NCI-H2227 treated with DMSO at 0.1 percent for 48 hours (cell line): ENCODE measurements around the gene ISG20L2.
A peak's percentile ranks its signal among the peaks of the same experiment; 100 is the strongest.

Source experiments
- DNase-seq: peaks from one replicate; lab custom pipeline; 2025; lab: John Stamatoyannopoulos, UW

ISG20L2 gene

DNA sequence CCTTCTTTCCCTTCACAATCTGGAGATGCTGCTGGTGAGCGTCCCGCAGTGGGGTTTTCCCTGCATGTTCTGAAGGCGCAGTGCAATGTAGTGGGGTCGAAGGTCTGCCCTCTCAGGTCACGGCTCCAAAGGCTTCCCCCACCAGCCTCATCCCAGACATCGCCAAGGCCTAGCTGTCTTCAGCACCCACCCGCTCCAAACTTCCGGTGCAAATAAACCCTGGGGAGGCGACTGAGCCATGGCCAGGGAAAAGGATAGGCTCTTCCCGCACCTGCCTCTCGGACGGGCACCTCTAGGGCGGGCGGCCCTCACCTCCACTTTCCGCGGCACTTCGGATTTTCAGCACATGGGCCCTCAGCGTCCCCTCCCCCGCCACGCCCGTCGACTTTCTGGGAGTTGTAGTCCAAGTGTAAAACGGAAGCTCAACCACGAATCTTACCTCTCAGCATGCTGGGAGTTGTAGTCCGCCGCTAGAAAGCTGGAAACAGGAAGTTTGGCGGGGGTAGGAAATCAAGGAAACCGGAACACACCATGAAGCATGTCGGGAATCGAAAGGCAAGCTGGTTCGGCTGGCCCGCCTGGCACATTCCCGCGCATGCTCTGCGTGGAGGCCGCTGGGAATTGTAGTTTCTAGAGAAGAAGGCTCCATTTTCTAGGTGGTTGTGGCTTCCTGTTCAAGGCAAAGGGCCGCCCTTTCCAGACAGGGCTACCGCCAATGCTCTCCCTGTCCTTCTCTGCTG, 12.3 kb upstream of the ISG20L2 start, which contains the start of gene MRPL24:
Gene MRPL24 (minus strand): TSS at position 348 of the 740 bp plus-strand sequence. CDS start 2,384 bp downstream, outside the sequence.
- DNase-seq = peak; percentile 99

DNA sequence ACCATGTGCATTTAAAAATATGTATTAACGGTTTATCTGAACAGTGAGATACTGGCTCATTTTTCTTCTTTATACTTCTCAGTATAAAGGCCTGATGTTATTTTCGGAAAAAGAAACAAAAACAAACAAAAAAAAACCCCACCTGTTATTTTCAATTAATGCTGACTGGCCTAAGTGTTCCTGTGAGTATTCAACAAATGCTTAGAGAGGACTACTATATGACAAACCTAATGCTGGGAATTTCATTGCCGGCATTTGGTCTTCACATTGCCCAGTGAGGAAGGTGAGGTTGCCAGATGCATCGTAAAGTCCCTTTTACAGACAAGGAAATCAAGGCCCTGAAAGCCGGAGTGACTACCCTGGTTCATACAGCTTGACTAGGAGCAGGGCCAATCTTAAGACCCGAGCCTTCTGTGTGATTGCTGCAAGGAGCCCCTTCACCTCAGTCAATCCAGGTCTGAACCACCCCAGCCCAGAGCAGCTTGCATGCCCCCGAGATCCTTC, 11.7 kb upstream of the ISG20L2 start:
- DNase-seq = no peak

DNA sequence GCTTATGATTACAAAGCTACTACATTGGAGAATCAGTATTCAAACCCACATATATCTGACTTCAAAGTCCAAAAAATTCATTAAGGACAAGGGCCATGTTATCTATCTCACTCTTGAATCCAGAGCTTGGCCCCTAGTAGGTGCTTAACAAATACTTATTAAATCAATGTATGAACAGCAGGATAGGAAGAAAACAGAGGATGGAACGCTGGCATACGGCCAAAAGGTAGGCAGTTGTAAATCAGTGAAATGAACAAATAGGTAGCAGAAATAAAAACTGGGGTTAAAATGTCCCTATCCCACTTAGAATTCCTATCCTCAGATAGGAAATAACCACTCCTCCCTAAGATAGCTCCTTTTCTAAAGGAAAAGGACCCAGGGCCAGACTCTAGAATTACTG, 10.3 kb upstream of the ISG20L2 start:
- no peak for DNase-seq

DNA sequence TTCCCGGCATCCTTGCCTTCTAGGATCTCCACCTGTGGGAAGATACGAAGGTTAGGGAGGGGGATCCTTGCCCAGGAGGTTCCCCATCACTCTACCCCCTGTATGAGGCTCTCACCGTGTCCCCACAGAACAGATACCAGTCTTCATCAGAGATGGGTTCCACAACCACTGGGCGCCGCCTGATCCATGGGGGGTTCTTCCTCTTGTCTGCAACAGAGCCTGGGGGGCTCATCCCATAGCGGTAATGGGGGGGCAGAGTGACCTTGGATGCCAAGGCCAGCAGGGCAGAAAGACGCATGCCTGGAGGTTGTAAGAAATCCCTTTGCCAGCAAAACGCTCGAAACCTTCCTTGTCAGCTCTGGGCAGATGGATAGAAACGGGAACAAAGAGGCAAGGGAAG, 9.8 kb upstream of the ISG20L2 start:
- no peak for DNase-seq

DNA sequence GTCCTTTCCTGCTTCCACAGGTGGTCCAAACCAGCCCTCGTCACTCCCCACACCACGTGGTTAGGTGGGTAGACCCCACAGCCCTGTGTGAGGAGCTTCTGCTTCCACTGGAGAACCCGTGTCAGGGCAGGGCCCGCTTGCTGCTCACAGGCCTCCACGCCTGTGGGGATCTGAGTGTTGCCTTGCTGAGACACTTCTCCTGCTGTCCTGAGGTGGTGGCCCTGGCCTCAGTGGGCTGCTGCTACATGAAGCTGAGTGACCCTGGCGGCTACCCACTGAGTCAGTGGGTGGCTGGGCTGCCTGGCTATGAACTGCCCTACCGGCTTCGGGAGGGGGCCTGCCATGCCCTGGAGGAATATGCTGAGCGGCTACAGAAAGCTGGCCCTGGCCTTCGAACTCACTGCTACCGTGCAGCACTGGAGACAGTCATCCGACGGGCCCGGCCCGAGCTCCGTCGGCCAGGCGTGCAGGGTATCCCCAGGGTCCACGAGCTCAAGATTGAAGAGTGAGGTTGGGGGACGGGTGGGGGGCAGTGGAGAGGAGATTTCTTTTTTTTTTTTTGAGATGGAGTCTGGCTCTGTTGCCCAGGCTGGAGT, 5.5 kb upstream of the ISG20L2 start:
- DNase-seq = no peak

DNA sequence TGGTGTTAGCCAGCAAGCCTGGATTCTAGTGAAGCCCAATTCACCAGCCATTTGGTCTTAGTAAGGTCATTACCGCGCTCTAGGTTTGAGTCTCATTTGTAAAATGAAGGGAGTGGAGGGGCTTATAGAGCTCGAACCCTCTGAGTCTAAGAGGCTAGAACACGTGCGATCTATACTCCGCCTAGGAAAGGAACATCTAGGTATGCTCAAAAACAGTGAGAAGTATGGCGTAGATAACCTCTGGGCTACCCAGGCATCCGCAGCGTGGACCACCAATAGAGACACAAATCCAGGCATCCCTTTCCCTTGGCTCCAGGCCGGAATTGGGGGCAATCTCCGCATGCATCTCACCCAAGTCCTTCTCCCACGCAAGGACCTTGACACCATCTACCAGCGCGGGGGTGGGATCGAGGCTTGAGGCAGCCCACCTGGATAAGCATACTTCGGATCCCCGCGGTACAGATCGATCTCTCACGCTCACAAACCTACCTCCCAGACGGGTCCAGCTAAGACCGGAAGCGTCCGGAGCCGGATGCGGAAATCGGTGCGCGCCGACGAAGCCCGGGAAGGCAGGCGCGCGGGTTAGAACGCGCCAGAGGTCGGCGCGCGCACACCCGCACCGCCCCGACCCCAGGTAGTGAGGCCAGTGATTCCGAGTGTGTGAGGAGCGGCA, 504 bp downstream of the ISG20L2 start, which contains the start of gene METTL25B:
Gene METTL25B (plus strand): TSS at position 544 of the 673 bp plus-strand sequence. CDS start 636 bp downstream, outside the sequence.
- no peak for DNase-seq

DNA sequence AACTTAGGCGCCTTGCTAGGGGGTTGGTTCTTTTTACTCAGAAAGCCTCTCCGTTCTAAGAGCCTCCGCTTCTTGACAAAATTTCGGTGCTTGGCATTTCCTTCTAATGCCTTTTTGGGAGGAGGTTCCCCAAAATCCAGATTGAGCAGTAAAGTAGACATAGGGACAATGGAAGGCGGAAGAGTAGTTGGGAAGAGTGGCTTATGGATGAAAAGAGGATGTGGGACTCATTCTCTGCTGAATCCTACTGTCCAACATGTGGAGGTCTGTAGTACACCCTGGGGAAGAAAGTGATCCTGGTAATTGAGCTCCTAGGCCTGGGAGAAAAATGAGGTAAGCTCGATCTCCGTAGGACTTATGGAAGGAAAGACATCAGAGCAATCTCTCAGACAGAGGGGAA, 1.1 kb downstream of the ISG20L2 start:
- DNase-seq = no peak

DNA sequence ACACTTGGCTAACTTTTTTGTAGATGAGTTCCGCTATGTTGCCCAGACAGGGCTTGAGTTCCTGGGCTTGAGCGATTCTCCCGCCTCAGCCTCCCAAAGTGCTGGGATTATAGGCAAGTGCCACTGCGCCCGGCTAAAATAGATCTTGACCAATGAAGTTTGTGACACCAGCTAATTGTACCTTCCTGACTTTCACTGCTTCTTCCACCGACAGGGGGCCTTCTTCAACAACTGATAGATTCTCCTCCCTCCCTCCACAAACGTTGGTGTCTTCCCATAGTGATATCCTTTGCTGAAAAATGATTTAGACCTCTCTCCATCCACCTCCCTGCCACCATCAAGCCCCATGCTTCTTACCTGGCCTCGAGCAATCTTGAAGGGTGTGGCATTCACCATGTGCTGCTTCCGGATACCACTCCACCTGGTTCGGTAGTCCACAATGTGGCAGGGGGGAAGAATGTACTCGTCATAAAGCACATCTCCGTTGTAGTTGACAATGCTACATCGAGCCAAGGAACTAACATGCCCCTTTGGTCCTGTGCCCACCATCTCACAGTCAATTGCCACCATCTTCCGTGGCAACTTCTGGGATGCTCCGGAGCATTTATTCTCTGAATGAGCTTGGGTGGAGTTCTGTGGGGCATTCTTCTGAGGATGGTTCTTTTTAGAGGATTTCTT, 1.9 kb downstream of the ISG20L2 start:
- DNase-seq = peak; percentile 47

DNA sequence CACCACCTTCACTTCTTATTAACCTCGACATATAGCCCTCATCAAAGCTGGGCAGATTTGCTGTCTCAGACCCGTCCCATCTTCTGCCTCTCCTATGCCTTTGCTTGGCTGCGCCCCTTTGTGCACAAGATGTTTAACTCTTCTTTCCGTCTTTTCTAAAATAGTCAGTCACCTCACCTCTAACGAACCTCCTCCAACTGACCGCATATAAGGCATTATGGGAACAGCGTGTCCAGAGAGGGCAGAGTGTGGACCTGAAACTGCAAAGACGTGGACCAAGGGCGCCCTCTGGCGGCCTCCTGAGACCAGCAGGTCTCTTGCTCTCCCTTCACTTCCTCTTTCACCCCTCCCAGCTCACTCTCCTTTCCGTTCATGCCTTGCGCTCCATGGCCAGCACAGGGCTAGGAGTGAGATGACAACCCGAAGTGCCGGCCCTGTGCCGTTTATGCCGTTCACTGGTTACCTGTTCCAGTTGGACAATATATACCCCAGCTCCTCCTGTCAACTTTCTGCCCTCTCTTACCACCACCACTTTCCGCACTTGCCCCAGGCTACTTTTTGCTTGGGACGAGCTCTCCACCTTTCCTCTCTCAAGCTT, 2.8 kb downstream of the ISG20L2 start:
- DNase-seq = peak; percentile 89

DNA sequence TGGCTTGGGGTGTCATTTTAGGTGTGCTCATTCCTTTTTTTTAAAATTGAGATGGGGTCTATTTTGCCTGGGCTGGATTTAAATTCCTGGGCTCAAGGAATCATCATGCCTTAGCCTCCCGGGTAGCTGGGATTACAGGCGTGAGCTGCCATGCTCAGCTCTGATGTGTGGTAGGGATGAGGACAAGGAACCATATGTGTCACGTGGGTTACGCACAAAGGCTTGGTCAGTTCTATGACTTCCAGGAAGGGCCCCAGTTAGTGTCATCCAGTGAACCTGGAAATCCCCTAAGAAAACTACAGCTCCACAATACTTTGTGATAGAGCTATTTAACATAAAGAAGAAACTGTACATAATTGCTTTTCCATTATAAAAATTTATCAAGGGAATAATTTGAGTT, 7.0 kb downstream of the ISG20L2 start:
- no peak for DNase-seq

DNA sequence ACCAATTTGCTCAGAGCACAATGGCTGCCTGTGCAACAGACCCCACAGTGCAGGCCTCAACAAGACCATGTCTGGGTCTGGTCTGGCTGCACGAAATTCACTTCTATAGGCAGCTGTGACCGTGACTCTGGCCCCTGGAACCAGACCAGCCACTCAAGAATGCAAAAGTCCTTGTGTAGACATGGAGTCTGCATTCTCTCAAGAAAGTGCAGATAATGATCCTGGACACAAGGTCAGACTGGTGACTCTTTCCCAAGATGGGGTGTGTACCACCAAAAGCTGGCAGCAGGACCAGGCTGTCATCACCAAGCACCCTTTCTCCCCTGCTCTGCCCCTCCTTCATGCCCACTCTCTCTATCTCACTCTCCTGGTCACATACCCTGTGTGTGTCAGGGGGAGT, 7.4 kb downstream of the ISG20L2 start:
- DNase-seq = no peak

DNA sequence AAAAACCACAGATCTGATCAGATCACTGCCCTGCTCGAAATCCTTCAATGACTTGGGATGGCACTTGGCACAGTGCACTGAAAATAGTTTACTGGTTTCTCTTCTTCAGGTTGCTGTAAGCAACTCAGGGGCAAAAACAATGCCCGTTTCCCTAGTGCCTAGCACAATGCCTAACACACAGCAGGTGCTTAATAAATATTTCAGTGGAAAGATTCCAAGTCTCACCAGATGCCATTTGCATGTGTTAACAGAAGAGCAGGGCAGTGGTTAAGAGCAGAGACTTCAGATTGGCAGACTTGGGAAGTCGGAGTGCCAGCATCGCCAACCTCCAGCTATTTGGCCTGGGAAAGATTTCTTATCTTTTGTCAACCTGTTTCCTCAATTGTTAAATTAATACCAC, 11.2 kb downstream of the ISG20L2 start:
- no peak for DNase-seq

DNA sequence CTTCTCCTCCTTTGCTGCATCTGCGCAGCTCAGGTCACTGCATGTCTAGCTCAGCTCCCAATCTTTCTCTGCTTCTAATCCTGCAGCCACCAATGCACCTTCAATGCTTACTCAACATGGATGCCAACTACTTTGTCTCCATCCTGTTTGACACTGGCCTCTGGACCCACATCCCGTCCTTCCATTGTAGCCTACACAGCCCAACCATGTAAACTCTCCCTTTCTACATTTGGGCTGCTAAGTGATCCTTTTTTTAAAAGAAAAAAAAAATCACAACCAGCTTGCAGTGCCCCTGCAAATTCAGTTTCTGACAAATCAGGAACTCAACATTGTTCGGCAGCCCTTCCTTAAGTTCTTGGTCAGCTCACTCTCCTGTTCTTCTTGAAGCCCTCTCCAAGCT, 13.7 kb downstream of the ISG20L2 start:
- no peak for DNase-seq

DNA sequence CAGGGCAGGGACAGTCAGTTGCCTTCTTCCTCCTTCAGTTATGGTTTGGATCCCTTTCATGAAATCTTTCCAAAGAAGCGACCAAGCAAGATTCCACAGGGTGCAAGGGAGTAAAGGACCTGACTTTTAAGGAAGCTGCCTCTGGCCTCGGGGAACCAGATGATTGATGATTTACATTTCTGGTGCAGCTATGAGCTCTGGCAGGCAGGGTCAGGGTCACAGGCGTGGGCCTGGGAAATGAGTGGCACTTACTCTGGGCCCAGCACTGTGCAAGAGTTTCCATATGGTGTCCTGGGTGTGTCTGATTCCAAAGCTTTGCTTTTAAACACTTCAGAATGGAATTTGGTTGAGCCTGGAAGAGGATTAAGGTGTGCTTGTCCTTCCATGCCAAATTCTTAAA, 15.9 kb downstream of the ISG20L2 start:
- DNase-seq = no peak

DNA sequence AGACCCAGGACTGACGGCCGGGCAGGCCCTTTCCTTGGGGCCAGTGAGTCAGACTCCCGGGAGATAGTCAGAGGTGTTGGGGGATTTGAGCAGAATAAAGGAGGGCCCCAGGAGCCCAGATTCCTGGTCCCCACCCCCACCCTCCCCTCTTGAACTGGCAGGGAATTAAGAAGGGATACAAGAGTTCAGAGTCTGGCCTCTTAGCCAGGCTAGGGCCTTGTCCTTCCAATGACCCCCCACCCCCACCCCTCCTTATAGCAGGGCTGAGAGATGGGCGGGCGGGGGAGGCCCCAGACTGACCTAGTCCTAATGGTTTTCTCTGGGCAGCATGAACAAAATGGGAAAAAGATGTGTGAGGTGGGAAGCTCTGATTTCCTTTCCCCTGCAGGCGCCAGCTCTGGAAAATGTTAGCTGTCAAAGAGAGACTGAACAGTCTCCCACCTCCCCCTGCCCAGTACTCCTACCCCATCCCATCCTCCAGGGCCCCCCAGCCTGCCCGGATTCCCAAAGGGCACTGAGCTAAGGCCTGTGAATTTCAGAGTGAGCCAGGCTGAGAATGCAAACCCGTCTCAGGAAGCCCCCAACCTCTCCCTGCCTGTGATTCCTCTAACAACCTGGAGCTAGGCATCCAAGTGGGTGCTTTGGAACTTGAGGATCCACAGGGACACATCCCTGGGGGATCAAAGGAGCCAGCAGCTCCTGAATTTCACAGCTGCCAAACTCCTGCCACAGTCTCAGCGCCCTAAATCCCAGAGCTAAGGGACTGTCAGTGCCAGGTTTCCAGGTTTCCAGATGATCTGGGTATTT, 17.4 kb downstream of the ISG20L2 start:
- DNase-seq = no peak

DNA sequence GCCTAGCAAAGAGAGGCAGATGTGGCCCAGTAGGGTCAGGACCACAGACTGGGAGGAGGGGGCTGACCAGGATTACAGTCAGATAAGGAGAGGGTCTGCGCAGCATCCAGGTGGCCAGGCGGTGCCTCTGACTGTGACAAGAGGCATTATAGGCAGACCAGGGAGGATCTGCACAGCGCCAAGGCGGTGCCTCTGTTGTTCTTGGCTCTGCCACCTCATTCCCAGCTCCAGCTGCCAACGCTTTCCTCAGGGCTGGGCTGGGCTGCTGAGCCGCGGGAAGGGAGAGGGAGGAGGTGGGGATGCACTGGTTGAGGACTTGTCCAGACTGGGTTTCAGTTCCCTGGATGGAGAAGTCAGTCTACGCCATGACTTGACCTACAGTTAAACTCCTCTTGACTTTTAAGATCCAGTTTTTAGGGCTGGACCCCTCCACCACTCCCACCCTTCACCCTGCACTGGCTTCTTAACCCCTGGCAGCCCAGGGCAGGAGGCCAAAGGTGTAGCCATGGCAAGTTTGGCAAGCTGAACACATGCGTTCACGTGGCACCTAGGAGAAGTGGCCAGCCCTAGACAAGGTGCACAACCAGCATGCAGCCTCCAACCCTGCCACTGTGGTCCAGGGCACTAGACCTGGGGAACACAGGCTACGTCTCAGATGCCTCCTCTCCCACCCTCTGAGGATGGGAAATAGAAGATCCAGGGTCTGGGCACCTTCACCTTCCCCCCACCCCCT, 18.6 kb downstream of the ISG20L2 start:
- peak; percentile 21 for DNase-seq

DNA sequence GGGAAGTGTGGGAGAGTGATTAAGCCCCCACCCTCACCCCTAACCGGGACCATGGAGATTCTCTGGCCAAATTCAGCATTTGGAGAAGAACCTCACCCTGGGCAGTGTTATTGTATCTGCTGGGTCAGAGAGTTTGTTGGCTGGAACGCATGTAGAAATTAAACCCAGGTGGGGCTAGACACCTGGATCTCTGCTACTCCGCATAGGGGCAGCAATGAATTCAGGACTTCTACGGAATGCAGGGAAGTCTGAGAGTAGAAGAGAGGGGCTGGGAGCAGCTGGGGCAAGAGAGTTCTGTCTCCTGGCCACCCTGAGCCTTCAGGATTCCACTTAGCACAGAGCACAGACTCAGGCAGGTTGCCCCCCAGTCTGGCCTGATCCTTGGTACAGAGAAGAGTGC, 19.5 kb downstream of the ISG20L2 start:
- DNase-seq = no peak

DNA sequence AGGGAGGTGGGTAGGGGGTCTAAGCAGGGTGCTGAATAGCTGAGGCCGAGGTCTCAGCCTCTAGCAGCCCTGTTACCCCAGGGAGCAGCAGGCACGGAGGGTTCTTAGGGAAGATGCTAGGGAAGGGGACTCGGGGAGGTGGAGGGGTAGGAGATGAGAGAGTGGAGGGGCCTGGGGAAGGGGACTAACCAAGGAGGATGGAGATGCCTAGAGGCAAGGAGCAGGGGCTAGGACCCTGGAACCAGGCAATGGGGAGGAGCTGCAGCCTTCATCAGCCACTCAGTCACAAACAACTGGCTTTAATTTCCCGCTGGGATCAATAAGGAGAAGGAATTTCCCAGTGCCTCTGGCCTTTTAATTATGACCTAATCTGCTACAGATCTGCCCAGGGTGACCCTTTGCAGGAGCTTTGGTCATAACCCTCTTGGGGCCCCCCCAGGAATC, 20.3 kb downstream of the ISG20L2 start:
- no peak for DNase-seq

DNA sequence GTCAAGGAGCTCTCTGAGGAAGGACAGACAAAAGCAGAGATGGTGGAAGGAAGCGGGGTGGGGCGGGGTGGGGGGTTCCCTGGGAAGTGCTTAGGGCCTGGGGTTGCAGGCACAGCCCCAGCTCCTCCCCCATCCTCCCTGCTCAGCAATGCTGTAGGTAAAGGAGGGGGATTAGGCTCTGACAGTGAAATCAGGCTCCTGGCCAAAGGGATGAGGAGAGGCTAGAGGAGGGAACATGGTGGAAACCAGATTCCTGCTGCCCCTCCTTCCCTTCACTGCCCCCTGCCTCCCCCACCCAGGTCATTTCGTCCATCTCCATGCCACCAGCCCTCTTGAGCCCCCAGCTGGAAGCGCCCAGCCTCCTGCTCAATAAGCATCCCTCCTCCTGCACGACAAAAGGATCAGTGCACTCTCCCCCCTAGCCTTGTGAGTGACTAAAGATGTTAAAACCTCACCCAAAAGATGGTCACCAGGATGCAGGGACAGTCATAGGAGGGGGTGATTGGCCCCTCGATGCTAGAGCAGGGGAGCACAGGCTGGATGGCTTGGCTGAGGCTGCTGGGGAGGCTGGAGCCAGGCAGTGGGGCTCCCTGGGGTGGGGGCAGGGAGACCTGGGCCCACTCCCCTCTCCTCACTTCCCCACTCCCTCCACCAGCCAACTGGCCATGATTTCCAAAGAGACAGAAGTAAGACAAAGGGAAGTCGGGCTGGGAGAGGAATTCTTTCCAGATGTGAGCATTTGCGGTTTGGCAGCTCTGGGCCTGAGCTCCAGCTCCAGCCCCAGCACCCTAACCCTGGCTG, 20.9 kb downstream of the ISG20L2 start:
- no peak for DNase-seq
